Motor neuron (in vitro differentiated cells): Measurements from ENCODE around the gene PLK3. TPM values are rescaled to one million over a fixed set of nuclear protein-coding genes. Genes with fewer than 3 reads are reported as not detected.
"Not testable (repeated sequence)": the region's sequence is repeated elsewhere in the genome, so short reads cannot be mapped to it uniquely, and the experiment has no call there.

Experiments used
- ATAC-seq, 8 experiments: fragments of 200-7000 bp; cut with Tn5 transposase; replicated peaks in 6 of 8; 2 replicates each; pipeline ENCODE4 v1.8.0; 2021; ENCODE audit warnings: mild to moderate bottlenecking in 8 of 8, moderate library complexity in 8 of 8
- H3K27ac ChIP-seq, 2 donors: fragments of 250-450 bp; sonication (Bioruptor Pico); 2 replicates each; pipeline ENCODE4 v1.9.0; 2021; ENCODE audit warnings: antibody characterized with exemption in 2 of 2, mild to moderate bottlenecking in 2 of 2, moderate library complexity in 1 of 2
- H3K4me1 ChIP-seq, 2 donors: fragments of 250-450 bp; sonication (Bioruptor Pico); replicated peaks in 1 of 2; 2 replicates each; pipeline ENCODE4 v1.6.1; 2021; ENCODE audit warnings: antibody characterized with exemption in 2 of 2, mild to moderate bottlenecking in 2 of 2, moderate library complexity in 1 of 2
- H3K4me3 ChIP-seq, 5 donors: fragments of 250-450 bp; sonication (Bioruptor Pico); 2 replicates each; pipeline ENCODE4 v1.9.0; 2021; ENCODE audit warnings: antibody characterized with exemption in 5 of 5, mild to moderate bottlenecking in 5 of 5, moderate library complexity in 4 of 5
- WGBS, 10 experiments: fragments of 450-650 bp; shearing (Covaris generic); methylation state at CpG; one replicate each; pipeline ENCODE4 v1.0.0; 2022; 5-methylcytosine and 5-hydroxymethylcytosine counted together
- in situ Hi-C, 9 experiments: fragments of 400-800 bp; cut with MboI; loops; one replicate each; pipeline ENCODE4 v1.15.0; 2021; ENCODE audit warnings: low sequenced_read_pairs in 9 of 9, low pct_unique_long_range_greater_than_20kb in 2 of 9; ENCODE audit not compliant: unreplicated experiment in 9 of 9
- total RNA-seq, 8 experiments: library from RNA; unstranded; fragments of 300-600 nt; gene quantifications; 2 replicates each; pipeline versions ENCODE4 v1.2.3 to v1.2.4, GENCODE V29; 2022

PLK3 gene
- 10 to 100 TPM; 17.4 to 48.5 (median 28.3) TPM for total RNA-seq

- in situ Hi-C loops = no loop called here
- ATAC-seq = peak; percentile 69 to 87 (median 83)
- WGBS, 10 experiments = 0 to 33% (median 0%) methylated on average over 1 to 22 of the region's 79 CpGs; no CpG with 5 or more reads in 2 of the 10 experiments
- H3K27ac ChIP-seq = peak within 1 kb of the TSS; percentile 91 to 92
- peaks cover 22% of the 10 kb centered on the region in 2 donors for H3K4me1 ChIP-seq
- H3K4me3 ChIP-seq = peak within 1 kb of the TSS; percentile 53 to 77 (median 63)
These were observed at the start of gene PLK3 for GRCh38 chr1:44799770-44800584. Gene PLK3 (plus strand): TSS chr1:44800377. CDS start chr1:44800464, 87 bp downstream.

- H3K4me1 ChIP-seq = no peaks in the 10 kb centered on the region
- H3K4me3 ChIP-seq = no peak overlapping the region
- 92 to 100% (median 100%) methylated on average over 1 to 2 of the region's 2 CpGs; no CpG with 5 or more reads in 5 of the 10 experiments for WGBS, 10 experiments
- no peak for ATAC-seq
- in situ Hi-C loops = no loop called here
- H3K27ac ChIP-seq = no peak overlapping the region
These were observed 42.8 kb upstream of the PLK3 start for GRCh38 chr1:44757420-44757819.

- Histone ChIP-seq H3K4me1 (no peaks in the 10 kb centered on the region), H3K4me3 (no peak overlapping the region), H3K27ac (no peak overlapping the region)
- in situ Hi-C loops = no loop called here
- WGBS, 10 experiments = 86 to 100% (median 97%) methylated on average over 1 to 8 of the region's 11 CpGs; no CpG with 5 or more reads in 4 of the 10 experiments
- ATAC-seq = no peak
These were observed 41.1 kb upstream of the PLK3 start for GRCh38 chr1:44759077-44759476.

- Histone ChIP-seq H3K27ac (no peak overlapping the region), H3K4me1 (no peaks in the 10 kb centered on the region), H3K4me3 (no peak overlapping the region)
- in situ Hi-C loops = no loop called here
- WGBS, 10 experiments = 82 to 100% (median 100%) methylated on average over 1 to 2 of the region's 3 CpGs; no CpG with 5 or more reads in 3 of the 10 experiments
- ATAC-seq = no peak
These were observed 39.3 kb upstream of the PLK3 start for GRCh38 chr1:44760876-44761275.

GRCh38 chr1:44766421-44766820 lies 33.8 kb upstream of the PLK3 start:
- H3K4me1 ChIP-seq, in situ Hi-C loops, H3K27ac ChIP-seq, ATAC-seq, H3K4me3 ChIP-seq: not testable (repeated sequence)
- 67 to 100% (median 93%) methylated on average over 1 to 6 of the region's 6 CpGs; no CpG with 5 or more reads in 2 of the 10 experiments for WGBS, 10 experiments

- H3K4me3 ChIP-seq = peak within 1 kb of the TSS; percentile 45 to 78 (median 59)
- H3K27ac ChIP-seq = peak within 1 kb of the TSS; percentile 89
- H3K4me1 ChIP-seq = peaks cover 22 to 23% of the 10 kb centered on the region in 2 donors
- WGBS, 10 experiments = 0 to 3% (median 0%) methylated on average over 2 to 43 of the region's 65 CpGs; no CpG with 5 or more reads in 1 of the 10 experiments
- in situ Hi-C loops = no loop called here
- ATAC-seq = peak; percentile 70 to 89 (median 86)
These were observed 24.9 kb upstream of the PLK3 start, which contains the start of gene RPS8 for GRCh38 chr1:44775078-44775929. Gene RPS8 (plus strand): TSS chr1:44775540. CDS start chr1:44775597, 57 bp downstream.

GRCh38 chr1:44775930-44776729 lies 24.0 kb upstream of the PLK3 start:
- 0 to 18% (median 5%) methylated on average over 4 to 33 of the region's 36 CpGs; no CpG with 5 or more reads in 3 of the 10 experiments for WGBS, 10 experiments
- peak overlapping the region; percentile 89 for H3K27ac ChIP-seq
- peaks cover 22 to 23% of the 10 kb centered on the region in 2 donors for H3K4me1 ChIP-seq
- in situ Hi-C loops = no loop called here
- peak overlapping the region; percentile 45 to 78 (median 59) for H3K4me3 ChIP-seq
- peak in 4 of 8 experiments; percentile 0 to 2 (median 0) for ATAC-seq

GRCh38 chr1:44776730-44777068 lies 23.5 kb upstream of the PLK3 start:
- in situ Hi-C loops = no loop called here
- peaks cover 22 to 23% of the 10 kb centered on the region in 2 donors for H3K4me1 ChIP-seq
- peak overlapping the region; percentile 45 to 78 (median 59) for H3K4me3 ChIP-seq
- no peak for ATAC-seq
- H3K27ac ChIP-seq = no peak overlapping the region
- 7 to 66% (median 43%) methylated on average over 1 to 12 of the region's 12 CpGs; no CpG with 5 or more reads in 5 of the 10 experiments for WGBS, 10 experiments

GRCh38 chr1:44777547-44777946 lies 22.6 kb upstream of the PLK3 start:
- ATAC-seq = no peak
- 33 to 100% (median 87%) methylated on average over 1 to 14 of the region's 14 CpGs; no CpG with 5 or more reads in 1 of the 10 experiments for WGBS, 10 experiments
- in situ Hi-C loops = no loop called here
- H3K4me3 ChIP-seq = no peak overlapping the region
- H3K27ac ChIP-seq = no peak overlapping the region
- H3K4me1 ChIP-seq = peaks cover 22 to 23% of the 10 kb centered on the region in 2 donors

- Histone ChIP-seq H3K4me1 (peaks cover 22 to 23% of the 10 kb centered on the region in 2 donors), H3K4me3 (no peak overlapping the region), H3K27ac (no peak overlapping the region)
- 39 to 100% (median 82%) methylated on average over 1 to 10 of the region's 13 CpGs for WGBS, 10 experiments
- in situ Hi-C loops = no loop called here
- ATAC-seq = no peak
These were observed 22.1 kb upstream of the PLK3 start for GRCh38 chr1:44777969-44778635.

- peaks cover 25 to 27% of the 10 kb centered on the region in 2 donors for H3K4me1 ChIP-seq
- ATAC-seq = no peak
- no peak overlapping the region for H3K4me3 ChIP-seq
- WGBS, 10 experiments = 83 to 100% (median 94%) methylated on average over 1 to 6 of the region's 6 CpGs; no CpG with 5 or more reads in 4 of the 10 experiments
- H3K27ac ChIP-seq = no peak overlapping the region
- in situ Hi-C loops = no loop called here
These were observed 21.2 kb upstream of the PLK3 start for GRCh38 chr1:44778705-44779576.
